NK-92 (cell line): ENCODE data around the gene B3GAT3.
"Not testable (repeated sequence)": the region's sequence is repeated elsewhere in the genome, so short reads cannot be mapped to it uniquely, and the experiment has no call there.

ENCODE experiments used
- DNase-seq: peaks from one replicate; lab custom pipeline; 2025; ENCODE audit not compliant: unreplicated experiment; lab: John Stamatoyannopoulos, UW

The B3GAT3 gene

GRCh38 chr11:62604460-62605120 is 17.2 kb downstream of the B3GAT3 start:
- no peak for DNase-seq

GRCh38 chr11:62603776-62604299 is 17.9 kb downstream of the B3GAT3 start:
- no peak for DNase-seq

DNA sequence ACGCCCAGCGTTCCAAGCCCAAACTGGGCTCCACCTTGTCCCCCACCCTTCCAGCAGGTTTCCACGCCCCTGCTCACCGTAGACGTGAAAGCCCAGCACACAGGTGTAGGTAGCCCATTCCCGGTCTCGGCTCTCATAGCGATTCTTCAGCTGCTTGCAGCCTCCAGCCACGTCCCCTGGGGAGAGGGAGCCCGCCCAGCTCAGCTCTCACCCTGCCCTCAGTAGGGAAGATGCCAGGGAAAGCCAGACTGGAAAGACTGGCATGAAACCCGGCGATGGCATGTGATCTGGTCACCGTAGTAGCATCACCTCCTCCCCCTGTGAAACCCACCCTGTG is 18.7 kb downstream of the B3GAT3 start:
- no peak for DNase-seq

- DNase-seq: no peak
Observed at GRCh38 chr11:62602141-62603071, 19.4 kb downstream of the B3GAT3 start.

GRCh38 chr11:62601372-62602140 is 20.2 kb downstream of the B3GAT3 start, which contains the start of gene MTA2:
MTA2 (minus strand) TSS chr11:62601865; CDS start chr11:62601450, 415 bp downstream.
- DNase-seq: peak; percentile 81

DNA sequence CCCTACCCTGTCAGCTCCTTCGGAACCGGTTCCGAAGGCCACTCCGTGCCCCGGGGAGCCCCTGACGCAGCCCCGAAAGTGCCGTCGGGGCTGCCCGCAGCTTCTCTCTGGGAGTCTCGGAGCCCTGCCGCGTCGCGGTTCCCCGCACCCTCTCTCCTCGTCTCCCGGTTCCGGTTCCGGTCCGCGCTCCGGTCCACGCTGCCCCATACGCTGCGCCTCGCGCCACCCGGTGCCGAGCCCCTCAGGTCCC is 20.7 kb downstream of the B3GAT3 start:
- DNase-seq: no peak

- no peak for DNase-seq
Observed at GRCh38 chr11:62600367-62601121, 21.2 kb downstream of the B3GAT3 start.

DNA sequence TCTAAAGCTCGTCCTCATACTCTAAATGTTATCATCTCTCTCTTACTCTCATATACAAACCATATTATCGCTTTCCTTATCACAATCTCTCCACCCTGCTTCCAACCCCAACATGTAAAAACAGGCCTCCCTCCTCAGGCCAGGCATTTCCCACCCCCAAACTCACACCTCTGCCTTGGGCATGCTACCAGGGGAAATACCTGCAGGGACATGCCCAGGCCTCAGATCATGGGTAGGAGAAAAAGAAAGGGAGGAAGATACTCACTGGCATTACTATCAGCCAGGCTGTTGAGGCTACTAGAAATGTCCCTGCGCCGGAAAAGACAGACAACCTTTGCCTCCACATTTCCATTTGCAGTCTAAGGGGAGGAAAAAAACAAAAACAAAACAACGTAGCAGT is 21.9 kb downstream of the B3GAT3 start:
- DNase-seq: no peak

DNA sequence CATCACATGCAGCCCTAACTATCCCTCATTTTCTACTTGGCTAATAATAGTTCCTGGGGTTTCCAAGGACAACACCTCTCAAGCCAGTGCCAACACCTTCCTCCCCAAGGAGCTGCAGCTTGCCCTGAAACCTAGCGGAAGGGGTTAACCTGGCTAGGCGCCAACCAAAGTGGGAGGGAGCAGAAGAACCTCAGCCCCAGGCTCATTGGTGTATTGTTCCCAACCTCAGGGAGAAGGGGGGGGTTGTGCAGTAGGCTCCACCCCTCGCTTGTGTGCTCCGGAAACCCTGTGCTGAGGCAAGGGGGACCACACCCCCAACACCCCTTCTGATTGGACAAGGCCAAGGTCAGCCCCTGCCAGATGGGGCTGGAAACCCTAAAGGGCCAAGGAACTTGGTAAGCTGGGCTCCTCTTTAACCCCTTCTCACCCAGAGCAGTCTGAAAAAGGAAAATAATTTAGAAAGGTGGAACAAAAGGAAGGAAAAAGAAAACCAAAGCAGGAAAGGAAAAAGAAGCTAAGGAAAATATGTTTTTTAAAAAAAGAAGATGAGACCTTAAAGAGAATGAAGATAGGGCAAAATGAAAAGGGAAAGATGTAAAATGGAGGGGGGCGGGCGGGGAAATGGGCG is 22.6 kb downstream of the B3GAT3 start:
- peak; percentile 92 for DNase-seq

- DNase-seq: no peak
Observed at GRCh38 chr11:62595124-62595523, 26.7 kb downstream of the B3GAT3 start.

- no peak for DNase-seq
Observed at GRCh38 chr11:62593434-62594044, 28.2 kb downstream of the B3GAT3 start.

DNA sequence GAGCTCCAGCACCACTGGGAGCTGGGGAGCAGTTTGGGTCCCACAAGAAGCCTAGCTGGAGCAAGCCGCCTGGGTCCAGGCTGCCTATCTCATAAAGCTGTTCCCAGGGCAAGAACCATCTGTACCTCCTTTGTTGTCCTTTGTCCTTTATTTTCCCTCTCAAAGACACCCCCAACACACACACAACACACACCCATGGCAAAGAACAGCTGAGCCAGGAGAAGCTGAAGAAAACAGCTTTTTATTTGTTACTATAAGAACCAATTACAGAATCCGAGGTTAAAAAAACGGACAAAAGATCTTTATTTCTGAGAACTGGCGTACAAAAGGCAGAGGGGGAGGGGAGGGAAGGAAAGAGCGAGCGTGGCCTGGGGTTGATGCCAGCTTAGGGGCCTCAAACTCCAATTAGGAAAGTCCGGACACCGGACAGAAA is 28.8 kb downstream of the B3GAT3 start:
- no peak for DNase-seq

DNA sequence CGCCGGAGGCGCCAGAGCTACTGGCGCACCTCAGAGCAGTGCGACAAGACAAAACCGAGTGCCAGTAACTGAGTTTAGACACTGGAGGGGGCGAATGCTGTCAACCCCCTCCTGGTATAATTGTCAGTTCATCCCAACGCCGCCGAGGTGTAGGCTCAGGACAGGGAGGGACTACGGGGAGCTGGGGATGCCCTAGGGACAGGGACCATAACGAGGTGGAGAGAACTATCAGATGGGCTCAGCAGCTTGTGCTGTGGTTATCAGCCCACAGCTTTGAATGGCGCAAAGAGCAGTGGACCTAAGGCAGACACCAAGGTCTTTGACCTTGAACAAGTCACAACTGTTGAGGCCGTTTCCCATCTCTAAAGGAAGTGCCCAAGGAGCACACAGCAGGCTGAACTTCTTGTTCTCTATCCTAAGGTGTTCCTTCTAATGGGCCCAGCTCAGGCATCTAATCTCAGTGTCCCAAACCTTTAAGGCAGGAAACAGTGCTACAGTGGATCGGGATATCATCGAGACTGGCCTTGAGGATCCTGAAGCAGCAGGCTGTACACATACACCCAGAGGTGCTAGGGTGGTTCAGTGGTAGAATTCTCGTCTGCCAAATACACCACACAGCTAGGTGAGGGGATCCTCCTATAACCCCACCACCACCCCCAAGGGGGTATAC is 29.5 kb downstream of the B3GAT3 start:
- DNase-seq: no peak

DNA sequence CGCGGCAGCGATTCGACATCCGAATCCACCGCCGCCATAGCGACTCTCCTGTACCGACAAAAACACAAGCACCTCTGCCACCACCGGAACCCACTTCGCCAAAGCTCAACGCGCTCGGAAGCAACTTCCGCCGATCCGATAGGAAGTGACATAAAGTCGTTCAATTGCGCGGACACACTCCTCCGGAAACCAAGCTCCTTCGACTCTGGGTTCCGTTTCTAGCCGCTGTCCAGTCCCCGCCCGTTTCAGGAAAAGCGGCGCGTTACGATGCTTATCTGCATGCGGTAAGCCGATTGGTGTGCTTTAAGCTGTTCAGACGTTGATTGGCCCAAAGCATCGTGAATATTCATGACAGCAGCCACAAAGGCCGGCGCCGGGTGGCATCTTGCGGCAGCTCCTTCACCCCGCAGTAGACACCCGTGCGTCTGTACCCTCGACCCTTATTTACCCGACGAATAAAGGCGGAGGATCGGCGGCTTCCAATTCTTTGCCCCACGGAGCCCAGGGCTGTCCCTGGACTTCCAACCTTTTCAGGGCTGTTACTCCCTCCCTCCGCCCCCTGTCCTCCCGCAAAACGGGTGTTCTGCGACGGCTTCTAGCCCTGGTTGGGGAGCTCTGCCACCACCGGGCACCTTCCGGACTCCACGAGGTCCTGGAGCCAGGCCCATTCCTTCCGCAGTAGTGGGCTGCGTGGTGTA is 30.2 kb downstream of the B3GAT3 start, which contains the start of gene TUT1:
TUT1 (minus strand) TSS at position 76 of the 698 bp plus-strand sequence; CDS start at position 38, 38 bp downstream.
- peak; percentile 93 for DNase-seq

DNA sequence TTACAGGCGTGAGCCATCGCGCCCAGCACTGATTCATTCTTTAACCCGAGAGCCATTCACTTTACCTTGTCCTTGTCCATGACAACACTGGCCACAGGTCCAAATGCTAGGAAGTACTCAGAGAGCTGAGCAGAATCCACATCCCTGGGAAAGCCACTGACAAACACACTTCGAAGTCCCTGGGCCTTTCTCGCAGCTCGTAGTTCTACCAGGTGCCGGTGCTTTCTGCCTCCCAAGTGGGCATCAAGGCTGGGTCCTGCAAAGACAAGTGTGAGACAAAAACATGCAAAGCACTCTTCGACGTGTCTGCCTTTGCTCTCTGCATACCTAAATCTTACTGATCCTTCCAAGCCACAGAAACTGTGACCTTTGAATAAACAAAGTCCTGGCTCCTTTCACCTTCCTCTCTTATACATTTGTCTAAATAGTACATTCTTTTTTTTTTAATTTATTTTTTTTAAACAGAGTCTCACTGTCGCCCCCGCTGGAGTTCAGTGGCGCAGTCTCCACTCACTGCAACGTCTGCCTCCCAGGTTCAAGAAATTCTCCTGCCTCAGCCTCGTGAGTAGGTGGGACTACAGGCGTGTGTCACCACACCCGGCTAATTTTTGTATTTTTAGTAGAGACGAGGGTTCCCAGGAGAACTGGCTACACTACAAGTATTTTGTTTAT is 32.7 kb downstream of the B3GAT3 start:
- DNase-seq: no peak

GRCh38 chr11:62585356-62585755 is 36.4 kb downstream of the B3GAT3 start:
- DNase-seq: not testable (repeated sequence)

DNA sequence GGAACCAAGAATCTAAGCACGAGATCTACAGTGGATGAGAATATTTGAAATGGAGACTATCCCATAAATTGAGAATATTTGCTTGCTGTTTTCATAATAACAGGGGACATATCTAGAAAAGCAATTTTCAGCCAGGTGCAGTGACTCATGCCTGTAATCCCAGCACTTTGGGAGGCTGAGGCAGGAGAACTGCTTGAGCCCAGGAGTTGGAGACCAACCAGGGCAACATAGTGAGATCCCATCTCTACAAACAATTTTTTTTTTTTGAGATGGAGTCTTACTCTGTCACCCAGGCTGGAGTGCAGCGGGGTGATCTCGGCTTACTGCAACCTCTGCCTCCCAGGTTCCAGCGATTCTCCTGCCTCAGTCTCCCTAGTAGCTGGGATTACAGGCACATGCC is 40.1 kb downstream of the B3GAT3 start:
- not testable (repeated sequence) for DNase-seq
